OCI-LY1 (cell line): ENCODE data around the gene HILPDA.

ENCODE experiments used
- H2AFZ ChIP-seq: fragments of 200-600 bp; sonication (generic), shearing (Covaris generic); 2 replicates; pipeline ENCODE4 v1.6.0; 2014; ENCODE audit warnings: antibody characterized with exemption, mild to moderate bottlenecking, low read length
- H3F3A ChIP-seq: fragments of 200-600 bp; sonication (generic), shearing (Covaris generic); 2 replicates; pipeline ENCODE4 v1.6.0; 2014; ENCODE audit warnings: mild to moderate bottlenecking, antibody characterized with exemption, low read length, moderate library complexity; ENCODE audit not compliant: insufficient read depth
- H3K27ac ChIP-seq: fragments of 200-600 bp; sonication (generic); 2 replicates; pipeline ENCODE4 v1.5.1; 2014; ENCODE audit warnings: low read length, mixed run types, mild to moderate bottlenecking, low read depth; ENCODE audit not compliant: poor library complexity, severe bottlenecking
- H3K27me3 ChIP-seq: fragments of 200-600 bp; sonication (generic); 2 replicates; pipeline ENCODE4 v1.6.0; 2014; ENCODE audit warnings: antibody characterized with exemption, mild to moderate bottlenecking, low read length, moderate library complexity; ENCODE audit not compliant: insufficient read depth
- H3K36me3 ChIP-seq: fragments of 200-600 bp; sonication (generic); 2 replicates; pipeline ENCODE4 v1.6.1; 2014; ENCODE audit warnings: mild to moderate bottlenecking, antibody characterized with exemption, low read length, moderate library complexity, mixed read lengths; ENCODE audit not compliant: insufficient read depth
- H3K4me1 ChIP-seq: fragments of 200-600 bp; sonication (generic); 2 replicates; pipeline ENCODE4 v1.5.1; 2014; ENCODE audit warnings: mild to moderate bottlenecking, low read length, moderate library complexity; ENCODE audit not compliant: insufficient read depth, severe bottlenecking
- H3K4me2 ChIP-seq: fragments of 200-600 bp; sonication (generic), shearing (Covaris generic); 2 replicates; pipeline ENCODE4 v1.6.1; 2014; ENCODE audit warnings: low read length
- H3K4me3 ChIP-seq: fragments of 200-600 bp; sonication (generic); 2 replicates; pipeline ENCODE4 v1.5.1; 2014; ENCODE audit warnings: low read length, low read depth, mild to moderate bottlenecking, mixed read lengths; ENCODE audit not compliant: poor library complexity, severe bottlenecking
- H3K79me2 ChIP-seq: fragments of 200-600 bp; shearing (Covaris generic); 2 replicates; pipeline ENCODE4 v1.6.1; 2016; ENCODE audit warnings: mixed run types, low read length, mixed read lengths; ENCODE audit not compliant: insufficient read depth
- H3K9ac ChIP-seq: fragments of 200-600 bp; sonication (generic), shearing (Covaris generic); 2 replicates; pipeline ENCODE4 v1.6.1; 2014; ENCODE audit warnings: mild to moderate bottlenecking, low read length, mixed read lengths
- H3K9me2 ChIP-seq: fragments of 200-600 bp; sonication (generic), shearing (Covaris generic); 2 replicates; pipeline ENCODE4 v1.6.1; 2014; ENCODE audit warnings: low read depth, mild to moderate bottlenecking, low read length, mixed read lengths
- H3K9me3 ChIP-seq: fragments of 200-600 bp; shearing (Covaris generic); 2 replicates; pipeline ENCODE4 v1.6.1; 2014; ENCODE audit warnings: low read length, mixed read lengths
- H4K20me1 ChIP-seq: fragments of 200-600 bp; sonication (generic), shearing (Covaris generic); 2 replicates; pipeline ENCODE4 v1.6.0; 2016; ENCODE audit warnings: mild to moderate bottlenecking, low read length; ENCODE audit not compliant: insufficient read depth
- CTCF ChIP-seq: fragments of 200-600 bp; sonication (generic), shearing (Covaris generic); IDR thresholded peaks from 2 replicates; pipeline ENCODE4 v1.5.1; 2017; ENCODE audit warnings: mild to moderate bottlenecking, antibody characterized with exemption, low read length, moderate library complexity, mixed read lengths
- EZH2 ChIP-seq: fragments of 200-600 bp; sonication (generic), shearing (Covaris generic); IDR thresholded peaks from 2 replicates; pipeline ENCODE4 v1.8.0; 2017; ENCODE audit warnings: borderline replicate concordance, mixed run types, mild to moderate bottlenecking, antibody characterized with exemption, low read length, moderate library complexity, mixed read lengths

Gene HILPDA

GRCh38 chr7:128421384-128421783 lies 34.3 kb upstream of the HILPDA start:
- H2AFZ ChIP-seq, result no peak overlapping the region
- H3K27ac ChIP-seq, result no peak overlapping the region
- H3K9me2 ChIP-seq, result no peaks in the 10 kb centered on the region
- TF ChIP-seq EZH2, result no peak
- TF ChIP-seq CTCF, result no peak
- no peaks in the 10 kb centered on the region for H3K36me3 ChIP-seq
- no peak overlapping the region for H3K9ac ChIP-seq
- H3K9me3 ChIP-seq, result no peaks in the 10 kb centered on the region
- no peaks in the 10 kb centered on the region for H4K20me1 ChIP-seq
- H3F3A ChIP-seq, result no peaks in the 10 kb centered on the region
- H3K4me3 ChIP-seq, result no peak overlapping the region
- no peaks in the 10 kb centered on the region for H3K79me2 ChIP-seq
- no peaks in the 10 kb centered on the region for H3K27me3 ChIP-seq
- H3K4me1 ChIP-seq, result no peaks in the 10 kb centered on the region
- H3K4me2 ChIP-seq, result no peak overlapping the region

GRCh38 chr7:128422037-128422436 lies 33.6 kb upstream of the HILPDA start:
- Histone ChIP-seq H3K4me2 (no peak overlapping the region), H3K9ac (no peak overlapping the region), H3K9me3 (no peaks in the 10 kb centered on the region), H4K20me1 (no peaks in the 10 kb centered on the region), H3K4me3 (no peak overlapping the region), H3K9me2 (no peaks in the 10 kb centered on the region), H2AFZ (no peak overlapping the region), H3K27me3 (no peaks in the 10 kb centered on the region), H3K4me1 (no peaks in the 10 kb centered on the region), H3K36me3 (no peaks in the 10 kb centered on the region), H3K27ac (no peak overlapping the region), H3F3A (no peaks in the 10 kb centered on the region), H3K79me2 (no peaks in the 10 kb centered on the region)
- no peak for TF ChIP-seq EZH2
- no peak for TF ChIP-seq CTCF

GRCh38 chr7:128422842-128423241 lies 32.8 kb upstream of the HILPDA start:
- Histone ChIP-seq H3K27ac (no peak overlapping the region), H3K4me2 (no peak overlapping the region), H3K9me2 (no peaks in the 10 kb centered on the region), H3K9ac (no peak overlapping the region), H2AFZ (no peak overlapping the region), H3F3A (no peaks in the 10 kb centered on the region), H3K4me3 (no peak overlapping the region), H3K27me3 (no peaks in the 10 kb centered on the region), H3K9me3 (no peaks in the 10 kb centered on the region), H3K4me1 (no peaks in the 10 kb centered on the region), H3K36me3 (no peaks in the 10 kb centered on the region), H3K79me2 (no peaks in the 10 kb centered on the region), H4K20me1 (no peaks in the 10 kb centered on the region)
- TF ChIP-seq EZH2 (no peak), CTCF (no peak)
